B cell (primary cell): ENCODE measurements around the gene CASP12. TPM values are rescaled to one million over a fixed set of nuclear protein-coding genes. Genes with fewer than 3 reads are reported as not detected.

Experiments
- ATAC-seq: fragments of 200-7000 bp; cut with Tn5 transposase; one replicate; pipeline ENCODE4 v1.10.0; 2021; ENCODE audit warnings: low read depth, mild to moderate bottlenecking, moderate number of reproducible peaks, moderate library complexity
- CTCF ChIA-PET: fragments of 350-600 bp; sonication (Branson Sonifier 250); formaldehyde crosslinking; loops from one replicate; lab custom pipeline; 2021; ENCODE audit warnings: antibody characterized with exemption, inconsistent platforms; lab: Charles Lee
- POLR2A ChIA-PET: fragments of 350-600 bp; sonication (Branson Sonifier 250); formaldehyde crosslinking; loops from one replicate; lab custom pipeline; 2021; ENCODE audit warnings: antibody characterized with exemption; lab: Charles Lee
- DNase-seq: peaks from one replicate; pipeline ENCODE4 v3.0.0; 2013
- H2AFZ ChIP-seq: 2 replicates; pipeline ENCODE4 v1.6.1; 2012; ENCODE audit warnings: mild to moderate bottlenecking, low read depth, low read length; ENCODE audit not compliant: insufficient read depth, poor library complexity, severe bottlenecking
- H3K27ac ChIP-seq, 2 donors: 1 replicate in 1 of 2; 2 replicates in 1 of 2; pipeline ENCODE4 v1.5.1; 2012 to 2013; ENCODE audit warnings: low read length in 2 of 2, mild to moderate bottlenecking in 2 of 2, moderate library complexity in 1 of 2
- H3K27me3 ChIP-seq, 4 experiments: fragments of 200-600 bp in 1 of 4; sonication (generic) in 1 of 4; replicated peaks in 1 of 4; 1 replicate in 2 of 4; 2 replicates in 2 of 4; pipeline versions ENCODE4 v1.6.1 to v1.7.0; 2013 to 2016; ENCODE audit warnings: low read length in 3 of 4, mild to moderate bottlenecking in 2 of 4, mixed read lengths in 1 of 4, moderate library complexity in 1 of 4; ENCODE audit not compliant: insufficient read depth in 4 of 4, control insufficient read depth in 3 of 4; ENCODE audit errors: control extremely low read depth in 1 of 4
- H3K36me3 ChIP-seq, 2 experiments: replicated peaks in 1 of 2; 1 replicate in 1 of 2; 2 replicates in 1 of 2; pipeline versions ENCODE4 v1.6.1 to v1.7.1; 2013; ENCODE audit warnings: low read length in 1 of 2; ENCODE audit not compliant: insufficient read depth in 2 of 2, control insufficient read depth in 1 of 2; ENCODE audit errors: control extremely low read depth in 1 of 2, extremely low read depth in 1 of 2
- H3K4me1 ChIP-seq, 2 donors: fragments of 200-600 bp in 1 of 2; sonication (generic) in 1 of 2; 1 replicate in 1 of 2; 2 replicates in 1 of 2; pipeline versions ENCODE4 v1.5.1 to v1.6.1; 2013 to 2017; ENCODE audit warnings: low read length in 2 of 2; ENCODE audit not compliant: control insufficient read depth in 2 of 2, insufficient read depth in 2 of 2
- H3K4me2 ChIP-seq: replicated peaks from 2 replicates; pipeline ENCODE3; 2012; ENCODE audit warnings: mild to moderate bottlenecking, low read depth, low read length; ENCODE audit not compliant: poor library complexity, severe bottlenecking
- H3K4me3 ChIP-seq, 5 experiments: fragments of 200-600 bp in 1 of 5; sonication (generic) in 1 of 5; 1 replicate in 3 of 5; 2 replicates in 2 of 5; pipeline versions ENCODE4 v1.5.1 to v1.7.0; 2011 to 2016; ENCODE audit warnings: low read length in 4 of 5, mild to moderate bottlenecking in 4 of 5, low read depth in 2 of 5, control low read depth in 1 of 5, moderate library complexity in 1 of 5; ENCODE audit not compliant: insufficient read depth in 1 of 5; ENCODE audit errors: control extremely low read depth in 1 of 5, extremely low read depth in 1 of 5
- H3K79me2 ChIP-seq: fragments of 200-600 bp; sonication (generic); one replicate; pipeline ENCODE4 v1.6.0; 2016; ENCODE audit warnings: low read length; ENCODE audit not compliant: control insufficient read depth, insufficient read depth
- H3K9ac ChIP-seq: fragments of 200-600 bp; sonication (generic); 2 replicates; pipeline ENCODE4 v1.6.1; 2017; ENCODE audit warnings: mild to moderate bottlenecking, low read length, moderate library complexity
- H3K9me3 ChIP-seq, 3 donors: one replicate each; pipeline versions ENCODE4 v1.6.1 to v1.7.1; 2013; ENCODE audit warnings: low read length in 2 of 3; ENCODE audit not compliant: control insufficient read depth in 2 of 3, insufficient read depth in 1 of 3; ENCODE audit errors: control extremely low read depth in 1 of 3
- H4K20me1 ChIP-seq: 2 replicates; pipeline ENCODE4 v1.6.0; 2012; ENCODE audit warnings: mild to moderate bottlenecking, low read length; ENCODE audit not compliant: insufficient read depth, control insufficient read depth, poor library complexity, severe bottlenecking
- H3K27ac Mint-ChIP-seq: one replicate; pipeline ENCODE4 v1.8.0; 2021; ENCODE audit warnings: mixed read lengths
- H3K27me3 Mint-ChIP-seq: one replicate; pipeline ENCODE4 v1.8.0; 2021; ENCODE audit warnings: mixed read lengths
- H3K4me1 Mint-ChIP-seq: one replicate; pipeline ENCODE4 v1.8.0; 2021; ENCODE audit warnings: mixed read lengths
- H3K4me3 Mint-ChIP-seq: one replicate; pipeline ENCODE4 v1.8.0; 2021; ENCODE audit warnings: mixed read lengths
- H3K9me3 Mint-ChIP-seq: one replicate; pipeline ENCODE4 v1.8.0; 2022; ENCODE audit warnings: mixed read lengths; ENCODE audit not compliant: insufficient read depth
- CTCF ChIP-seq: fragments of 200-600 bp; IDR thresholded peaks from one replicate; pipeline ENCODE4 v1.8.0; 2022; ENCODE audit warnings: antibody characterized with exemption, mild to moderate bottlenecking
- EZH2 ChIP-seq: IDR thresholded peaks from 2 replicates; pipeline ENCODE4 v1.6.1; 2012; ENCODE audit warnings: borderline replicate concordance, low read depth, mild to moderate bottlenecking, moderate library complexity, low read length; ENCODE audit not compliant: insufficient read depth, poor library complexity, severe bottlenecking
- WGBS: methylation state at CpG from one replicate; pipeline ENCODE4 v1.1.5; 2013; ENCODE audit warnings: missing lambda C conversion rate; ENCODE audit not compliant: insufficient coverage; 5-methylcytosine and 5-hydroxymethylcytosine counted together
- intact Hi-C: fragments of 100-400 bp; cut with micrococcal nuclease; formaldehyde crosslinking; loops from one replicate; pipeline ENCODE4 v1.10.0; 2022
- polyA minus RNA-seq: library from RNA; depleted of rRNA, polyadenylated mRNA; stranded (reverse); fragments of >200 nt; gene quantifications from 2 replicates; pipeline ENCODE4 v1.2.3, GENCODE V29; 2012
- polyA plus RNA-seq: library from polyadenylated mRNA; depleted of rRNA; stranded (reverse); fragments of >200 nt; gene quantifications from 2 replicates; pipeline ENCODE4 v1.2.3, GENCODE V29; 2012
- total RNA-seq, 2 donors: library from RNA; stranded (reverse); fragments of 120-200 nt in 1 of 2; gene quantifications; 1 replicate in 1 of 2; 2 replicates in 1 of 2; pipeline versions ENCODE4 v1.2.3 to v1.2.4, GENCODE V29; 2013 to 2022

Gene CASP12
- not detected in 2 replicates for total RNA-seq
- 0.07 TPM for total RNA-seq (2013)
- 0.09 TPM in 1 of 2 replicates, not detected in the other for polyA plus RNA-seq
- not detected in 2 replicates for polyA minus RNA-seq

DNA sequence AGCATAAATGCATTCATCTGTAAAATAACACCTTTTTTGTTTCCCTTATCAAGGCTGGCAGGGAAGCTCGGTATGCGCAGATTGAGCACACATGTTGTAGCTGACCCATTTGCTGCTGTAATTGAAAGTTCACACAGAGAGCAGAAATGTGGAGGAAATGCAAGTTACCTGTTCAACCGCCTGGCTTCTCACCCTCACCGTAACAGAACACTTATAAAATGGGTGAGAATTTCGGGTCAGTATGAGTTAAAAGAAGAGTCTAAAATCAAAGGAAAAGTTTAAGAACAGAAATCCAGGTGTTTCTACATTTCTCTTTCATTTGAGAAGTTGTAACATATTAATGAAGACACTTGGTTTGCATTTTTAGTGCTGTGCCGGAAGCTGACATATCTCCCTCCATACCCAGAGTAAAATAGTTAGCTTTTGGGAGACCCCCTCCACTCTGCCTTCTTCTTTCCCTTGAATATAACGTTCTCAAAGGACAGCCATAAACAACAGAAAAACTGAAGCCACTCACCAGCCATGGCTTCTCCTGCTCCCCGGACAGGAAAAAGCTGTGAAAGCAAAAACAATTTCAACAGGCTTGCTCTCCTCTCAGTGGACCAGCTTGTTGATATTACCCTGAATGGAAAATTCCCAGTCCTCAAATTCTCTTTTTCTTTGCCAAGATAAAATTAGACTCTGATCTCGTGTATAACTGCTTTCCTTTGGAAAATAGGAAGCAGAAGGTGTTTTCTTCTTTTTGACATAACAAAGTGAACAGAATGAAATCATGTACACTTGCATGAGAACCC lies at the start of gene CASP12:
Gene CASP12, minus strand, starts transcription at position 570 of the 794 bp plus-strand sequence.
- Histone ChIP-seq H3K27me3 (no peaks in the 10 kb centered on the region), H3K4me3 (peak within 1 kb of the TSS in 2 of 5 experiments; percentile 12 to 16), H3K4me1 (peaks cover 10 to 19% of the 10 kb centered on the region in 2 donors), H3K9me3 (no peaks in the 10 kb centered on the region), H3K79me2 (no peaks in the 10 kb centered on the region), H4K20me1 (no peaks in the 10 kb centered on the region), H3K27ac (no peak within 1 kb of the TSS), H2AFZ (peak within 1 kb of the TSS; percentile 46), H3K9ac (peak within 1 kb of the TSS; percentile 6), H3K36me3 (no peaks in the 10 kb centered on the region), H3K4me2 (peak within 1 kb of the TSS; percentile 23)
- H3K27ac Mint-ChIP-seq: peak within 1 kb of the TSS; percentile 77
- no peak for ATAC-seq
- TF ChIP-seq EZH2: no peak
- 61% methylated on average over 3 of the region's 9 CpGs for WGBS
- CTCF ChIA-PET: interaction anchor here (1.2 kb wide), 1 partner anchor 15 kb away, joined by 3 read pairs; no protein-coding TSS in a partner anchor
- peaks cover 37% of the 10 kb centered on the region for H3K4me1 Mint-ChIP-seq
- POLR2A ChIA-PET: no interaction called here
- peak within 1 kb of the TSS; percentile 77 for H3K4me3 Mint-ChIP-seq
- no peaks in the 10 kb centered on the region for H3K9me3 Mint-ChIP-seq
- no peaks in the 10 kb centered on the region for H3K27me3 Mint-ChIP-seq
- DNase-seq: peak; percentile 14
- intact Hi-C loops: no loop called here

GRCh38 chr11:104946907-104947306 lies 48.6 kb upstream of the CASP12 start:
- H3K4me1 Mint-ChIP-seq: peaks cover 11% of the 10 kb centered on the region
- no CpG with 5 or more reads among the region's 2 CpGs for WGBS
- no peaks in the 10 kb centered on the region for H3K27me3 ChIP-seq
- H3K4me2 ChIP-seq: no peak overlapping the region
- H3K4me1 ChIP-seq: peaks cover 4 to 5% of the 10 kb centered on the region in 2 donors
- no peak overlapping the region for H3K4me3 ChIP-seq
- ChIA-PET POLR2A (no interaction called here), CTCF (interaction anchor here (0.8 to 2.5 kb wide), 13 partner anchors 8 to 915 kb away, joined by 3 to 9 read pairs (median 4); no protein-coding TSS in a partner anchor)
- H3K27ac Mint-ChIP-seq: no peak overlapping the region
- H3K4me3 Mint-ChIP-seq: no peak overlapping the region
- peaks cover 17 to 84% of the 10 kb centered on the region in 2 experiments for H3K36me3 ChIP-seq
- peak; percentile 58 for ATAC-seq
- intact Hi-C loops: loop anchor here (1.0 to 2.0 kb wide), 2 partner anchors 21 to 54 kb away; partner anchors contain the start of gene CASP4
- H3K27me3 Mint-ChIP-seq: no peaks in the 10 kb centered on the region
- no peak overlapping the region for H3K9ac ChIP-seq
- no peaks in the 10 kb centered on the region for H4K20me1 ChIP-seq
- no peaks in the 10 kb centered on the region for H3K9me3 Mint-ChIP-seq
- H2AFZ ChIP-seq: no peak overlapping the region
- no peaks in the 10 kb centered on the region for H3K79me2 ChIP-seq
- no peak for TF ChIP-seq EZH2
- TF ChIP-seq CTCF: peak; percentile 75
- no peaks in the 10 kb centered on the region for H3K9me3 ChIP-seq
- peak; percentile 68 for DNase-seq
- H3K27ac ChIP-seq: no peak overlapping the region
